Activated naive CD8-positive, alpha-beta T cell treated with anti-CD3 and anti-CD28 coated beads for 36 hours (primary cell): Measurements from ENCODE around the gene CDKN2AIPNL. TPM values are rescaled to one million over a fixed set of nuclear protein-coding genes. Genes with fewer than 3 reads are reported as not detected.
A peak's percentile ranks its signal among the peaks of the same experiment; 100 is the strongest.

Experiments
- DNase-seq: peaks from one replicate; pipeline ENCODE4 v3.0.0; 2021
- H3K27ac Mint-ChIP-seq: one replicate; pipeline ENCODE4 v1.8.0; 2022; ENCODE audit warnings: mild to moderate bottlenecking, moderate library complexity, mixed read lengths
- H3K27me3 Mint-ChIP-seq: one replicate; pipeline ENCODE4 v1.8.0; 2022; ENCODE audit warnings: mild to moderate bottlenecking, mixed read lengths
- H3K36me3 Mint-ChIP-seq: one replicate; pipeline ENCODE4 v1.8.0; 2021; ENCODE audit warnings: mild to moderate bottlenecking, mixed read lengths
- H3K4me1 Mint-ChIP-seq: one replicate; pipeline ENCODE4 v1.8.0; 2021; ENCODE audit warnings: mixed read lengths
- H3K4me3 Mint-ChIP-seq: one replicate; pipeline ENCODE4 v1.8.0; 2022; ENCODE audit warnings: mild to moderate bottlenecking, moderate library complexity, mixed read lengths
- H3K9me3 Mint-ChIP-seq: one replicate; pipeline ENCODE4 v1.8.0; 2022; ENCODE audit warnings: mixed read lengths
- total RNA-seq, 2 experiments: library from RNA; stranded (reverse); gene quantifications; one replicate each; pipeline ENCODE4 v1.2.3, GENCODE V29; 2021

Gene CDKN2AIPNL
- total RNA-seq, 2 experiments from 2014 or later, result 42.6 to 44.5 TPM

GRCh38 chr5:134445856-134446818 is 34.5 kb upstream of the CDKN2AIPNL start:
- Mint-ChIP-seq H3K27me3 (no peaks in the 10 kb centered on the region), H3K36me3 (no peaks in the 10 kb centered on the region), H3K9me3 (no peaks in the 10 kb centered on the region), H3K4me3 (no peak overlapping the region), H3K4me1 (no peaks in the 10 kb centered on the region), H3K27ac (no peak overlapping the region)
- DNase-seq, result no peak

GRCh38 chr5:134444941-134445471 is 33.3 kb upstream of the CDKN2AIPNL start:
- no peak for DNase-seq
- Mint-ChIP-seq H3K27ac (no peak overlapping the region), H3K4me3 (no peak overlapping the region), H3K4me1 (no peaks in the 10 kb centered on the region), H3K36me3 (no peaks in the 10 kb centered on the region), H3K27me3 (no peaks in the 10 kb centered on the region), H3K9me3 (no peaks in the 10 kb centered on the region)

- no peak for DNase-seq
- Mint-ChIP-seq H3K9me3 (no peaks in the 10 kb centered on the region), H3K27me3 (no peaks in the 10 kb centered on the region), H3K36me3 (no peaks in the 10 kb centered on the region), H3K4me1 (peaks cover 17% of the 10 kb centered on the region), H3K27ac (no peak overlapping the region), H3K4me3 (no peak overlapping the region)
These were observed 28.6 kb upstream of the CDKN2AIPNL start for GRCh38 chr5:134440201-134440755.

GRCh38 chr5:134439210-134439654 is 27.6 kb upstream of the CDKN2AIPNL start:
- no peak for DNase-seq
- H3K36me3 Mint-ChIP-seq, result no peaks in the 10 kb centered on the region
- no peak overlapping the region for H3K27ac Mint-ChIP-seq
- no peak overlapping the region for H3K4me3 Mint-ChIP-seq
- no peaks in the 10 kb centered on the region for H3K9me3 Mint-ChIP-seq
- H3K4me1 Mint-ChIP-seq, result peaks cover 20% of the 10 kb centered on the region
- no peaks in the 10 kb centered on the region for H3K27me3 Mint-ChIP-seq

- Mint-ChIP-seq H3K9me3 (no peaks in the 10 kb centered on the region), H3K27ac (no peak overlapping the region), H3K4me1 (peaks cover 20% of the 10 kb centered on the region), H3K4me3 (no peak overlapping the region), H3K27me3 (no peaks in the 10 kb centered on the region), H3K36me3 (no peaks in the 10 kb centered on the region)
- DNase-seq, result no peak
These were observed 27.0 kb upstream of the CDKN2AIPNL start for GRCh38 chr5:134438721-134439123.

GRCh38 chr5:134437847-134438581 is 26.3 kb upstream of the CDKN2AIPNL start:
- Mint-ChIP-seq H3K4me1 (peaks cover 20% of the 10 kb centered on the region), H3K36me3 (no peaks in the 10 kb centered on the region), H3K4me3 (no peak overlapping the region), H3K9me3 (no peaks in the 10 kb centered on the region), H3K27me3 (no peaks in the 10 kb centered on the region), H3K27ac (no peak overlapping the region)
- no peak for DNase-seq

GRCh38 chr5:134437340-134437846 is 25.7 kb upstream of the CDKN2AIPNL start:
- H3K27me3 Mint-ChIP-seq, result no peaks in the 10 kb centered on the region
- peaks cover 26% of the 10 kb centered on the region for H3K4me1 Mint-ChIP-seq
- no peaks in the 10 kb centered on the region for H3K9me3 Mint-ChIP-seq
- no peaks in the 10 kb centered on the region for H3K36me3 Mint-ChIP-seq
- peak; percentile 6 for DNase-seq
- H3K27ac Mint-ChIP-seq, result peak overlapping the region; percentile 60
- no peak overlapping the region for H3K4me3 Mint-ChIP-seq

- Mint-ChIP-seq H3K27me3 (no peaks in the 10 kb centered on the region), H3K9me3 (no peaks in the 10 kb centered on the region), H3K27ac (peak overlapping the region; percentile 60), H3K4me1 (peaks cover 31% of the 10 kb centered on the region), H3K4me3 (peak overlapping the region; percentile 38), H3K36me3 (no peaks in the 10 kb centered on the region)
- peak; percentile 70 for DNase-seq
These were observed 25.1 kb upstream of the CDKN2AIPNL start for GRCh38 chr5:134436523-134437339.

- H3K27ac Mint-ChIP-seq, result no peak overlapping the region
- DNase-seq, result no peak
- H3K36me3 Mint-ChIP-seq, result no peaks in the 10 kb centered on the region
- H3K27me3 Mint-ChIP-seq, result no peaks in the 10 kb centered on the region
- no peak overlapping the region for H3K4me3 Mint-ChIP-seq
- H3K9me3 Mint-ChIP-seq, result no peaks in the 10 kb centered on the region
- H3K4me1 Mint-ChIP-seq, result peaks cover 31% of the 10 kb centered on the region
These were observed 23.9 kb upstream of the CDKN2AIPNL start for GRCh38 chr5:134435560-134435959.

GRCh38 chr5:134432677-134433359 is 21.1 kb upstream of the CDKN2AIPNL start:
- Mint-ChIP-seq H3K36me3 (no peaks in the 10 kb centered on the region), H3K4me3 (no peak overlapping the region), H3K9me3 (no peaks in the 10 kb centered on the region), H3K27me3 (no peaks in the 10 kb centered on the region), H3K27ac (peak overlapping the region; percentile 0), H3K4me1 (peaks cover 31% of the 10 kb centered on the region)
- no peak for DNase-seq

- DNase-seq, result peak; percentile 47
- H3K4me3 Mint-ChIP-seq, result no peak overlapping the region
- H3K36me3 Mint-ChIP-seq, result no peaks in the 10 kb centered on the region
- H3K9me3 Mint-ChIP-seq, result no peaks in the 10 kb centered on the region
- peaks cover 28% of the 10 kb centered on the region for H3K4me1 Mint-ChIP-seq
- H3K27ac Mint-ChIP-seq, result peak overlapping the region; percentile 5
- H3K27me3 Mint-ChIP-seq, result no peaks in the 10 kb centered on the region
These were observed 20.5 kb upstream of the CDKN2AIPNL start for GRCh38 chr5:134432174-134432573.

GRCh38 chr5:134430001-134430569 is 18.4 kb upstream of the CDKN2AIPNL start:
- Mint-ChIP-seq H3K27me3 (no peaks in the 10 kb centered on the region), H3K36me3 (no peaks in the 10 kb centered on the region), H3K4me3 (no peak overlapping the region), H3K4me1 (peaks cover 12% of the 10 kb centered on the region), H3K27ac (no peak overlapping the region), H3K9me3 (no peaks in the 10 kb centered on the region)
- no peak for DNase-seq

GRCh38 chr5:134427540-134428041 is 15.9 kb upstream of the CDKN2AIPNL start:
- no peak for DNase-seq
- H3K4me1 Mint-ChIP-seq, result peaks cover 7% of the 10 kb centered on the region
- no peak overlapping the region for H3K27ac Mint-ChIP-seq
- H3K36me3 Mint-ChIP-seq, result no peaks in the 10 kb centered on the region
- no peak overlapping the region for H3K4me3 Mint-ChIP-seq
- H3K9me3 Mint-ChIP-seq, result no peaks in the 10 kb centered on the region
- no peaks in the 10 kb centered on the region for H3K27me3 Mint-ChIP-seq
